Measurements from ENCODE around the gene B4GALNT4.

- TF ChIP-seq CTCF (IDR thresholded peaks at IDR 0.05; ENCODE audit: low read length): no peak
- no peak for TF ChIP-seq EZH2phosphoT487 (IDR thresholded peaks at IDR 0.05; ENCODE audit: low read length)
- TF ChIP-seq EZH2 (optimal IDR thresholded peaks at IDR 0.05; ENCODE audit: low read depth, low read length): no peak
These were observed 4.1 kb upstream of the B4GALNT4 start for GRCh38 chr11:364991-365725.
